A549 (cell line): ENCODE data around the gene RGP1.

Experiments used
- CBX2 ChIP-seq: fragments of 200-600 bp; sonication (generic); IDR thresholded peaks from 2 replicates; pipeline ENCODE4 v1.6.1; 2016; ENCODE audit warnings: low read depth, mild to moderate bottlenecking, borderline replicate concordance
- CHD4 ChIP-seq: fragments of 200-600 bp; sonication (generic); IDR thresholded peaks from 2 replicates; pipeline ENCODE4 v1.6.1; 2016; ENCODE audit warnings: antibody characterized with exemption, mild to moderate bottlenecking, borderline replicate concordance
- CTCF ChIP-seq: fragments of >200 bp; sonication (Bioruptor Twin); formaldehyde crosslinking; IDR thresholded peaks from 3 replicates; pipeline ENCODE4 v1.5.1; 2016
- JUN ChIP-seq, 2 experiments: fragments of >200 bp; sonication (Bioruptor Twin); formaldehyde crosslinking; IDR thresholded peaks; 2 replicates in 1 of 2; 3 replicates in 1 of 2; pipeline ENCODE4 v1.6.1; 2016 to 2017
- NPAS2 ChIP-seq: fragments of 250-450 bp; sonication (Bioruptor Pico); IDR thresholded peaks from 2 replicates; pipeline ENCODE4 v1.8.0; 2022; ENCODE audit warnings: mild to moderate bottlenecking, moderate library complexity, borderline replicate concordance
- POLR2A ChIP-seq: IDR thresholded peaks from 2 replicates; pipeline ENCODE4 v1.6.1; 2012; ENCODE audit warnings: mild to moderate bottlenecking, low read length
- REST ChIP-seq: fragments of 200-600 bp; sonication (generic); IDR thresholded peaks from 2 replicates; pipeline ENCODE4 v1.6.1; 2016; ENCODE audit warnings: antibody characterized with exemption, mild to moderate bottlenecking, moderate library complexity
- SREBF2 ChIP-seq: fragments of 450-650 bp; IDR thresholded peaks from 2 replicates; pipeline ENCODE4 v1.6.1; 2014; ENCODE audit warnings: mild to moderate bottlenecking, moderate library complexity
- TF ChIP-seq, protein P1 (sequence below): fragments of 150-350 bp; IDR thresholded peaks from 2 replicates; pipeline ENCODE4 v1.6.1; 2014; ENCODE audit warnings: low read depth, mild to moderate bottlenecking, low read length

DNA sequence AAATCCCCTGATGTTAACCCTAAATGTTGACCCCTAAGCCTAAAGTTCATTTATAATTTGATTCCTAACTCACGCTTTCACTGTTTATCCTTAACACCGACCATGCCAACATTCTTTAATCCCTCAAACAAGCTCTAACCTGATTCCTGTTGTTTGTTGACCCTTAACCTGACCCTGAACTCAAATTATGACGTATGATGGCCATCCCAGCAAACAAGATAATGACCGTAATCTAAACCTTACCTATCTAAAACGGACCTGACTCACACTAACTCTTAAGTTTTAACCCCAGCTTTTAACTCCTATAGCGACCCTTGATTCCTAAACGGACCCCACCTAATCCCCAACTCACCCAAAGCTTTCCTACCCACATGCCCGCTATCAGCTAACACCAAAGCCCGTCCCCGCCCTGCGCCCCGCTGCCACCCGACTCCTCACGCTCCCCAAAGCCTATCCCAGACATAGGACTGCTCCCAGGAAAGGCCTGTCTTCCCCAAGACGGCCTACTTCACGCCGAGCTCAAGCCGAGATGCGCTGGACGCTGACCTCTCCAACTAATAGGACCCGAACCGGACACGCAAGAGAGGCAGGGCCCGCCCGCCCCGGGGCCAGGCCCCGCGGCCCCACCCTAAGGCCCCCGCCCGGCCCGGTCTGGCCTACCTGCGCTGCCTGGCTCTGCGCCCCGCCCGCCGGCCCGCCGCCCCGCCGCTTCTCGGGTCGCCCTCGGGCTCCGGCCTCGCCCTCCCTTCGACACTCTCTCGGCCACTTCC lies 17.5 kb upstream of the RGP1 start:
- TF ChIP-seq POLR2A (no peak), CTCF (no peak), CBX2 (no peak), CHD4 (no peak), REST (no peak), NPAS2 (no peak), JUN (IDR thresholded peaks at IDR 0.05) (no peak; a peak in 1 of 5 replicates), SREBF2 (no peak)
- TF ChIP-seq, protein P1, sequence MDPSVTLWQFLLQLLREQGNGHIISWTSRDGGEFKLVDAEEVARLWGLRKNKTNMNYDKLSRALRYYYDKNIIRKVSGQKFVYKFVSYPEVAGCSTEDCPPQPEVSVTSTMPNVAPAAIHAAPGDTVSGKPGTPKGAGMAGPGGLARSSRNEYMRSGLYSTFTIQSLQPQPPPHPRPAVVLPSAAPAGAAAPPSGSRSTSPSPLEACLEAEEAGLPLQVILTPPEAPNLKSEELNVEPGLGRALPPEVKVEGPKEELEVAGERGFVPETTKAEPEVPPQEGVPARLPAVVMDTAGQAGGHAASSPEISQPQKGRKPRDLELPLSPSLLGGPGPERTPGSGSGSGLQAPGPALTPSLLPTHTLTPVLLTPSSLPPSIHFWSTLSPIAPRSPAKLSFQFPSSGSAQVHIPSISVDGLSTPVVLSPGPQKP = no peak
